OCI-LY1 (cell line): ENCODE results near the gene ITGAE.

ENCODE experiments used
- CTCF ChIP-seq: fragments of 200-600 bp; sonication (generic), shearing (Covaris generic); IDR thresholded peaks from 2 replicates; pipeline ENCODE4 v1.5.1; 2017; ENCODE audit warnings: mild to moderate bottlenecking, antibody characterized with exemption, low read length, moderate library complexity, mixed read lengths
- EZH2 ChIP-seq: fragments of 200-600 bp; sonication (generic), shearing (Covaris generic); IDR thresholded peaks from 2 replicates; pipeline ENCODE4 v1.8.0; 2017; ENCODE audit warnings: borderline replicate concordance, mixed run types, mild to moderate bottlenecking, antibody characterized with exemption, low read length, moderate library complexity, mixed read lengths

GRCh38 chr17:3755335-3756030 is 45.5 kb downstream of the ITGAE start:
- TF ChIP-seq EZH2: no peak
- TF ChIP-seq CTCF: no peak
